H9 (cell line): ENCODE results near the gene RNGTT. TPM values are rescaled to one million over a fixed set of nuclear protein-coding genes. Genes with fewer than 3 reads are reported as not detected.

Experiments used
- DNase-seq: peaks from one replicate; pipeline ENCODE4 v3.0.0-alpha.2; 2017
- H2AFZ ChIP-seq: one replicate; pipeline ENCODE4 v1.6.1; 2013; ENCODE audit warnings: mild to moderate bottlenecking, low read length, control low read depth, moderate library complexity
- H2AK5ac ChIP-seq: 2 replicates; pipeline ENCODE4 v1.6.1; 2013; ENCODE audit warnings: low read length, control low read depth, mixed read lengths; ENCODE audit not compliant: insufficient read length
- H2BK120ac ChIP-seq: one replicate; pipeline ENCODE4 v1.6.1; 2013; ENCODE audit warnings: low read depth, mild to moderate bottlenecking, low read length, control low read depth, inconsistent platforms; ENCODE audit not compliant: poor library complexity, severe bottlenecking
- H2BK12ac ChIP-seq: 2 replicates; pipeline ENCODE4 v1.6.1; 2013; ENCODE audit warnings: low read length, control low read depth, mixed read lengths, low read depth; ENCODE audit not compliant: insufficient read length
- H2BK15ac ChIP-seq: 2 replicates; pipeline ENCODE4 v1.6.1; 2013; ENCODE audit warnings: low read depth, low read length, control low read depth
- H2BK20ac ChIP-seq: one replicate; pipeline ENCODE4 v1.6.1; 2013; ENCODE audit warnings: low read depth, mild to moderate bottlenecking, low read length, control low read depth, inconsistent platforms; ENCODE audit not compliant: poor library complexity, severe bottlenecking
- H2BK5ac ChIP-seq: 2 replicates; pipeline ENCODE4 v1.6.1; 2013; ENCODE audit warnings: low read length, control low read depth, mixed read lengths; ENCODE audit not compliant: insufficient read length
- H3K14ac ChIP-seq: 2 replicates; pipeline ENCODE4 v1.6.1; 2013; ENCODE audit warnings: low read length, control low read depth; ENCODE audit not compliant: insufficient read depth
- H3K18ac ChIP-seq: 2 replicates; pipeline ENCODE4 v1.6.1; 2013; ENCODE audit warnings: low read depth, mild to moderate bottlenecking, mixed read lengths, low read length, control low read depth; ENCODE audit not compliant: insufficient read length
- H3K23ac ChIP-seq: 2 replicates; pipeline ENCODE4 v1.6.1; 2013; ENCODE audit warnings: low read length, control low read depth, mixed read lengths, low read depth; ENCODE audit not compliant: insufficient read length
- H3K23me2 ChIP-seq: 2 replicates; pipeline ENCODE4 v1.6.1; 2013; ENCODE audit warnings: low read depth, mild to moderate bottlenecking, mixed read lengths, low read length, control low read depth; ENCODE audit not compliant: insufficient read length, poor library complexity, severe bottlenecking
- H3K27ac ChIP-seq: 2 replicates; pipeline ENCODE4 v1.5.1; 2013; ENCODE audit warnings: low read length, control low read depth, mixed read lengths, low read depth; ENCODE audit not compliant: insufficient read length
- H3K27me3 ChIP-seq: 2 replicates; pipeline ENCODE4 v1.6.1; 2013; ENCODE audit warnings: low read length, control low read depth, inconsistent platforms; ENCODE audit not compliant: insufficient read depth
- H3K4ac ChIP-seq: 2 replicates; pipeline ENCODE4 v1.6.1; 2013; ENCODE audit warnings: low read depth, mild to moderate bottlenecking, control low read depth, inconsistent platforms, low read length, moderate library complexity
- H3K4me1 ChIP-seq: 2 replicates; pipeline ENCODE4 v1.6.1; 2013; ENCODE audit warnings: low read length, control low read depth, inconsistent platforms; ENCODE audit not compliant: insufficient read depth
- H3K4me2 ChIP-seq: 2 replicates; pipeline ENCODE4 v1.6.1; 2013; ENCODE audit warnings: low read length, control low read depth, mixed read lengths; ENCODE audit not compliant: insufficient read length, insufficient read depth
- H3K56ac ChIP-seq: 2 replicates; pipeline ENCODE4 v1.6.1; 2013; ENCODE audit warnings: low read depth, mild to moderate bottlenecking, mixed read lengths, low read length, control low read depth; ENCODE audit not compliant: insufficient read length
- H3K79me1 ChIP-seq: 2 replicates; pipeline ENCODE4 v1.6.1; 2013; ENCODE audit warnings: low read depth, mild to moderate bottlenecking, moderate library complexity, low read length, control low read depth, inconsistent platforms; ENCODE audit not compliant: insufficient read depth, poor library complexity, severe bottlenecking
- H3K79me2 ChIP-seq: 2 replicates; pipeline ENCODE4 v1.6.1; 2013; ENCODE audit warnings: low read length, control low read depth, inconsistent platforms; ENCODE audit not compliant: insufficient read depth
- H3K9ac ChIP-seq: 2 replicates; pipeline ENCODE4 v1.6.1; 2013; ENCODE audit warnings: low read length, control low read depth, mixed read lengths; ENCODE audit not compliant: insufficient read length; ENCODE audit errors: extremely low read depth
- H3K9me3 ChIP-seq: one replicate; pipeline ENCODE4 v1.6.1; 2013; ENCODE audit warnings: low read depth, low read length, inconsistent platforms; ENCODE audit not compliant: control insufficient read depth
- H3T11ph ChIP-seq: one replicate; pipeline ENCODE4 v1.6.1; 2013; ENCODE audit warnings: mild to moderate bottlenecking, low read length, control low read depth, inconsistent platforms
- H4K20me1 ChIP-seq: one replicate; pipeline ENCODE4 v1.6.1; 2013; ENCODE audit not compliant: control insufficient read depth, insufficient read length, insufficient read depth
- H4K5ac ChIP-seq: 2 replicates; pipeline ENCODE4 v1.6.1; 2013; ENCODE audit warnings: low read depth, mild to moderate bottlenecking, mixed read lengths, low read length, control low read depth; ENCODE audit not compliant: insufficient read length
- H4K8ac ChIP-seq: replicated peaks from 2 replicates; pipeline ENCODE4 v1.6.1; 2013; ENCODE audit warnings: low read length, control low read depth, mixed read lengths, low read depth; ENCODE audit not compliant: insufficient read length
- H4K91ac ChIP-seq: 2 replicates; pipeline ENCODE4 v1.6.1; 2013; ENCODE audit warnings: low read depth, mild to moderate bottlenecking, moderate library complexity, mixed read lengths, low read length, control low read depth; ENCODE audit not compliant: insufficient read length
- H3K27ac Mint-ChIP-seq, 3 experiments: 2 replicates in 2 of 3; 3 replicates in 1 of 3; pipeline ENCODE4 v1.8.0; 2020 to 2021; ENCODE audit warnings: mixed read lengths in 3 of 3, mild to moderate bottlenecking in 1 of 3, moderate library complexity in 1 of 3
- H3K27me3 Mint-ChIP-seq: 2 replicates; pipeline ENCODE4 v1.8.0; 2021; ENCODE audit warnings: low read depth, mild to moderate bottlenecking, moderate library complexity, mixed read lengths
- H3K36me3 Mint-ChIP-seq, 3 experiments: 2 replicates in 2 of 3; 3 replicates in 1 of 3; pipeline ENCODE4 v1.8.0; 2020 to 2021; ENCODE audit warnings: low read depth in 3 of 3, mixed read lengths in 3 of 3; ENCODE audit not compliant: insufficient read depth in 1 of 3
- H3K4me1 Mint-ChIP-seq, 2 experiments: 2 replicates each; pipeline ENCODE4 v1.8.0; 2020; ENCODE audit warnings: mixed read lengths in 2 of 2
- H3K4me3 Mint-ChIP-seq, 2 experiments: 2 replicates in 1 of 2; 3 replicates in 1 of 2; pipeline ENCODE4 v1.8.0; 2020 to 2021; ENCODE audit warnings: mild to moderate bottlenecking in 2 of 2, mixed read lengths in 2 of 2, moderate library complexity in 1 of 2
- H3K9me3 Mint-ChIP-seq, 2 experiments: 2 replicates in 1 of 2; 3 replicates in 1 of 2; pipeline ENCODE4 v1.8.0; 2020; ENCODE audit warnings: mild to moderate bottlenecking in 2 of 2, mixed read lengths in 2 of 2, moderate library complexity in 1 of 2
- CTCF ChIP-seq: fragments of 200-600 bp; sonication (generic); conservative IDR thresholded peaks from 3 replicates; pipeline ENCODE4 v1.8.0; 2021; ENCODE audit warnings: antibody characterized with exemption, mild to moderate bottlenecking
- WGBS: extraction: QIAGEN DNeasy Blood & Tissue Kit; methylation state at CpG from one replicate; pipeline ENCODE4 v1.1.7; 2013; ENCODE audit warnings: missing lambda C conversion rate, low lambda C conversion rate, mixed read lengths; ENCODE audit not compliant: insufficient read length; ENCODE audit errors: extremely low coverage; 5-methylcytosine and 5-hydroxymethylcytosine counted together
- total RNA-seq: library from RNA; stranded (reverse); gene quantifications from 2 replicates; pipeline ENCODE4 v1.2.1, GENCODE V29; 2021

RNGTT gene
- total RNA-seq, 1 experiment from 2014 or later: 20.5 TPM

- Histone ChIP-seq H3K56ac (no peak overlapping the region), H2BK120ac (no peak overlapping the region), H2BK12ac (no peak overlapping the region), H2BK20ac (no peak overlapping the region), H3K18ac (no peak overlapping the region), H3K9me3 (no peaks in the 10 kb centered on the region), H3K4ac (no peak overlapping the region), H4K8ac (no peak overlapping the region), H3K9ac (no peak overlapping the region), H3K23ac (no peak overlapping the region), H4K91ac (no peak overlapping the region), H2AK5ac (no peak overlapping the region), H3K27ac (no peak overlapping the region), H2BK15ac (no peak overlapping the region), H3K79me2 (no peaks in the 10 kb centered on the region), H3T11ph (no peak overlapping the region), H3K27me3 (no peaks in the 10 kb centered on the region), H3K23me2 (no peaks in the 10 kb centered on the region), H3K4me1 (no peaks in the 10 kb centered on the region), H3K14ac (no peak overlapping the region), H2AFZ (no peak overlapping the region), H3K4me2 (no peak overlapping the region), H4K20me1 (no peaks in the 10 kb centered on the region), H3K79me1 (no peaks in the 10 kb centered on the region), H2BK5ac (no peak overlapping the region), H4K5ac (no peak overlapping the region)
- Mint-ChIP-seq H3K4me1 (peaks cover 10 to 15% of the 10 kb centered on the region in 2 experiments), H3K36me3 (no peaks in the 10 kb centered on the region), H3K27me3 (no peaks in the 10 kb centered on the region), H3K4me3 (no peak overlapping the region), H3K27ac (no peak overlapping the region), H3K9me3 (no peaks in the 10 kb centered on the region)
- no CpG with 5 or more reads among the region's 4 CpGs for WGBS
- TF ChIP-seq CTCF: no peak
- no peak for DNase-seq
These were observed 331.6 kb downstream of the RNGTT start for GRCh38 chr6:88631830-88632229.
